GM18519 (cell line): Measurements from ENCODE around the gene KDM4B.

Source experiments
- ATAC-seq: cut with Tn5 transposase; IDR thresholded peaks from one replicate; pipeline ENCODE4 v1.9.1; 2021; ENCODE audit warnings: mild to moderate bottlenecking, moderate library complexity; ENCODE audit not compliant: unreplicated experiment, low FRiP score

Gene KDM4B

DNA sequence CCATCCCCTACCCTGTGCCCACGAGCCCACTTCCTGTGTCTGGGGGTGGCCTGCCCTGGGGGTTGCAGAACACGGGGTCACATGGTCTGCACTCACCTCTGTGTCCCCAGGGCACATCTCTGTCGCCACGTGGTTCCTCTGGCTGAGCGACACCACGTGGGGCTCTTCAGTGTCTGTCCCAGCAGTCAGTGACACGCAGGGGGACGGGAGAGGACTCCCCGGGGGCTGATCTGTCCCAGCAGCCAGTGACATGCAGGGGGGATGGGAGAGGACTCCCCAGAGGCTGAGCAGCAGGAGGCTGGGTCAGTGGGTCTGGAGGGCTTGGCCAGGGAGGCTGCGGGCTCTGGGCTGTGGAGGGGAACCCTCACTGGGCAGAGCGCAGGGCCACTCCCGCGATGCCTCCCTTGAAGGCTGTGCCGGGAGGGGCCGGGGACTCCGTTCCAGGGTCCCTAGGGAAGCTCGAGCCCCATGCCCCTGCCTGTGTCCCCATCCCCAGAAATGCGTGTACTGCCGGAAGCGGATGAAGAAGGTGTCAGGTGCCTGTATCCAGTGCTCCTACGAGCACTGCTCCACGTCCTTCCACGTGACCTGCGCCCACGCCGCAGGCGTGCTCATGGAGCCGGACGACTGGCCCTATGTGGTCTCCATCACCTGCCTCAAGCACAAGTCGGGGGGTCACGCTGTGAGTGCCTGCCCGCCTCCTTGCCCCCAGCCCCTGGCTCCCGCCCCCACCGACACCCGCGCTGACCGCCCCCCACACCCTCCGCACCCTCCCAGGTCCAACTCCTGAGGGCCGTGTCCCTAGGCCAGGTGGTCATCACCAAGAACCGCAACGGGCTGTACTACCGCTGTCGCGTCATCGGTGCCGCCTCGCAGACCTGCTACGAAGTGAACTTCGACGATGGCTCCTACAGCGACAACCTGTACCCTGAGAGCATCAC, 174.8 kb downstream of the KDM4B start:
- ATAC-seq = no peak

DNA sequence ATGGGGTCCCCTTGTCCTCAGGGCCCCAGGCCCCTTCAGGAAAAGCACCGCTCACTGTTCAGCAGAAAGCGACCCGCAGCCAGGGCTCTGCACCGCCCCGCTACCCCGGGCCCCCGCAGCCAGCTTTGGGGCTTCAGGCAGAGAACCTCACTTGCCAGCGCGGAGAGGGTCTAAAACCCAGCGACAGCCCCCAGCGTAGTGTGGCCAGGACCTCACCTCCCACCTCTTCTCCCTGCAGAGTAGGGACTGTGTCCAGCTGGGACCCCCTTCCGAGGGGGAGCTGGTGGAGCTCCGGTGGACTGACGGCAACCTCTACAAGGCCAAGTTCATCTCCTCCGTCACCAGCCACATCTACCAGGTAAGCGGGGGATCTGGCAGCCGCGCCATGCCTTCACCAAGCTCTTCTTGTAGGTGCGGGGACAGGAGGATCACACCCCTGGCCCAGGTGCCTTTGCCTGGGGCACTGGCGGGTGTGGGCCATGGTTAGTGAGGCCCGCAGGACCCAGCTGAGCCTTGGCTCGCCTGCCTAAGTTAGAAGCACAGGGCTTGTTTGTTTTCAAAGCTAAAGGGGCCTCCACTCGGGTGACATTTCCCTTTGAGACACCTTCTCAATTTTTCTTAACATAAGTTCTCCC, 175.7 kb downstream of the KDM4B start:
- no peak for ATAC-seq

DNA sequence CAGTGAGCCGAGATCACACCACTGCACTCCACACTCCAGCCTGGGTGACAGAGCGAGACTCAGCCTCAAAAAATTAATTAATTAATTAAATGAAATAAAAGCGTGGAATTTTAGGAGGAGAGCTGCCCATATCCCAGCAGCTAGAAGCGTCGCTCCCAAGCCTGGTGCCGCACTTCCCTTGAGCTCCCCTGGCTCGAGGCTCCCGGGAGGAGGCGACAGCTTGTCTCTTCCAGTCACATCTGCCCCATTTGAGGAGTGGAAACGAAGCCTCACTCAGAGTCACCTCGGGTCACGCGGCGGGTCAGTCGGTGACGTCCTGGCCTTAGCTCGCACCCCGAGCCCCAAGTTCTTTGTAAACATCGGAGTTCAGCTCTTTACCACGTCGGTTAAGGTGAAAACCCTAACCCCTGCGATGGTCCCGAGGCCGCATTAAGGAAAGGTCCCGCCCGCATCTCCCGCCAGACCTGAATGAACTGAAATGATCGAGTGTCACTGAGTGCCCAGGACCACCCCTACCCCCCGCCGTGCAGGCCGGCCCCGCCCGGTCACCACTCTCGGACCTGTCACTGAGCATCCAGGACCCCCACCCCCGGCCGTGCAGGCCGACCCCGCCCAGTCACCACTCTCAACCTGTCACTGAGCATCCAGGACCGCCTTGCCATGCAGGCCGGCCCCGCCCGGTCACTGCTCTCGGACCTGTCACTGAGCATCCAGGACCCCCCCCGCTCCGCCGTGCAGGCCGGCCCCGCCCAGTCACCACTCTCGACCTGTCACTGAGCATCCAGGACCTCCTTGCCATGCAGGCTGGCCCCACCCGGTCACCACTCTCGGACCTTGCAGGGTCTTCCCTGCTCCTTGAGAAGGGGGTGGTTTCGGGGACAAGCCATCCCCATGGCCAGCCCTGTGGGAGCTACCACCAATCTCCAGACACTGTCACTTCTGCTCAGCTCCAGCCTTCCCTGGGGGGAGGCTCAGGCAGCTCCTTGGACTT, 176.9 kb downstream of the KDM4B start:
- no peak for ATAC-seq

DNA sequence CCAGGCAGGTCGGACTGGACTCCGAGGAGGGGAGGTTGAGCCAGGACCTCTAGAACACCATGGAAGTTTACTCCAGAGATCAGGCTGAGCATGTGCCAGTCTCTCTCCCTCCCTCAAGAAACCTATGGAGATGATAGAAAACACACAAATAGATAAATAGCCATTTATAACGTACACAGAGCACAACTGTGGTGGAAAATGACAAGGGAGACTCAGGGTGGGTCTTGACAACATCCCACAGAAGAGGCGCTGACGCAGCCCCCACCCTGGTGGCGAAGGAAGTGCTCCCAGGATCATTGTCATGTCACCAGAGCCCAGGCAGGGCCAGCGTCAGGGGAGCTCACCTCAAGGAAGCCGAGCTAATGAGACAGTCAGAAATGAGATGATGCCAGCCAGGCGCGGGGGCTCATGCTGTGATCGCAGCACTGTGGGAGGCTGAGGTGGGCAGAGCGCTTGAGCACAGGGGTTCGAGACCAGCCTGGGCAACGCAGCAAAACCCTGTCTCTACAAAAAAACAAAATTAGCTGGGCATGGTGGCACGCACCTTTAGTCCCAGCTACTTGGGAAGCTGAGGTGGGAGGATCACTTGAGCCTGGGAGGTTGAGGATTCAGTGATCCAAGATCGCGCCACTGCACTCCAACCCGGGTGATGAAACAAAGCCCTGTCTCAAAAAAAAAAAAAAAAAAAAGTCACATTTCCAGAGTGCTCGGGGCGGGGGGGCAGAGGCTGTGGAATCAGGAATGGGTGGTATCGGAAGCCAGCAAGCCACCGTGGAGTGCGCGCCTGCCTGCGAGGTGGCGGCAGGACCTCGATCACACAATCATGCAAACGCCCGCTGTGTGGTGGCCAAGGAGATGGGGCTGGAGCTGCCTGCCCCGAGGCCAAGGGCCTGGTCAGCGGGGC, 178.4 kb downstream of the KDM4B start:
- ATAC-seq = no peak

DNA sequence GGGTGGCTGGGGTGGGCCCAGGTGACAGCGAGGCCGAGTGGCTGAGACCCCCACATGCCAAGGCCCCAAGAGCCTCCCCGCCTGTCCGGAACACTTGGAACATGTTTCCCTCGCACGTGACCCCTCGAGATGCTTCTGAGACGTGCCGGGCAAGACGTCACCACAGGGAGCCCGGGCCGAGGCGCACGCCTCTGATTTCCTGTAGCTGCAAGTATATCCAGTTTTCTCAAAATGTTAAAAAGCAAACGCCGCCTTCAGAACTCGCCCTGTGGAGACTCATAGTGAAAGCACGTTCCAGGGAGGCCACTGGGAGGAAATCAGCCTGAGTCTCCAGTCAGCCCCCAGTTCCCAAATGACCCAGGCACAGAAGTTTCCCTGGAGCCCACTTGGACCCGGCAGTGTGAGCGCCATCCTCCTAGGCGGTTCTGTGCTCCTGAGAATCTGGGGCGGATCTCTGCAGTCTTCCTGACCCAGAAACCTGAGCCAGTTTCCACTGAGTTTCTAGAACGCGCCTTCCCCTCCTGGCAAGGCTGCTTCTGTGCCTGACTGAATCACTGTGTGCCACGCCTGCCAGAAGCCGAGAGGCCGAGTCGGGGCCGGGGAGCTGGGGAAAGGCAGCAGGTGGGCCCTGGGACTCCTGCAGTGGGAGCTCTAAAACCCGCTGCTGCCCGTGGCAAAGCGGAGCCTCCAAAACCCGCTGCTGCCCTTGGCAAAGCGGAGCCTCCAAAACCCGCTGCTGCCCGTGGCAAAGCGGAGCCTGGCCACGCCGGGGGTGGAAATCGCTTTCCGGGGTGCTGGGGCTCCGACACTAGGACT, 179.3 kb downstream of the KDM4B start:
- no peak for ATAC-seq

DNA sequence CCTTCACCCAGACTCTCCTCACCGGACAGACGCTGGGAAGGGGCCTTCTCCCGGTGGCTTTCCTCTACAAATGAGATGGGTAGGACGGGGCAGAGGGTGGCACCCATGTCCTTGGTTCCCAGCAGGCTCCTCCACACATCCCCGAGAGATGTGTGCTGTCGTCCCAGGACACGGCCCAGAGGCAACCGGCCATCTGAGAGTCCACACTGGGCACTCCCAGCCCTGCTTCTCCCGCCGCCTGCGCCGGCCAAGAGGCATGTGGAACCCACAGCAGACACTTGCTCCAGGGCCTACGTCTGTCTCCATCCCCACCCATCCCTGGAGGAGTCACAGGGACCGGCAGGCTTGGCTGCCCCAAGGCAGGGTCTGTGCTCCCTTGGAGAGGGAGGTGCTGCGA, 179.9 kb downstream of the KDM4B start:
- ATAC-seq = no peak

DNA sequence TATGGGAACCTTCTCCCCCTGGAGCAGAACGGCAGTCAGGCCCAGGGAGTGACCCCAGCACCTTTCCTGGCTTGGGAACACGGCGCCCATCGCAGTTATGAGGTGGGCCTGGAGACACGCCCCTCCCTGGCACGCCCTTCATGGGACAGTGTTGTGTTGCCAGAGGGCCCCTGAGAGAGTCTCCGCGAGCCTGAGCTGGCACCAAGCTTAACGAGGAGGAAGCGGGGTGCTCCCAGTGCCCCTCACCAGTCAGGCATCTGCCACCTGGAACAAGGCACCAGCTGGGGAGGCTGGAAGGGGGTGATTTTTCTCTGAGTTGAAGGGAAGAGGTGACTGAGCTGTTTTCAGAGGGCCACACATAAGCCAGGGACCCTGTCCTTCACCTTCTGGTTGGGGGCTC, 180.6 kb downstream of the KDM4B start:
- ATAC-seq = no peak

DNA sequence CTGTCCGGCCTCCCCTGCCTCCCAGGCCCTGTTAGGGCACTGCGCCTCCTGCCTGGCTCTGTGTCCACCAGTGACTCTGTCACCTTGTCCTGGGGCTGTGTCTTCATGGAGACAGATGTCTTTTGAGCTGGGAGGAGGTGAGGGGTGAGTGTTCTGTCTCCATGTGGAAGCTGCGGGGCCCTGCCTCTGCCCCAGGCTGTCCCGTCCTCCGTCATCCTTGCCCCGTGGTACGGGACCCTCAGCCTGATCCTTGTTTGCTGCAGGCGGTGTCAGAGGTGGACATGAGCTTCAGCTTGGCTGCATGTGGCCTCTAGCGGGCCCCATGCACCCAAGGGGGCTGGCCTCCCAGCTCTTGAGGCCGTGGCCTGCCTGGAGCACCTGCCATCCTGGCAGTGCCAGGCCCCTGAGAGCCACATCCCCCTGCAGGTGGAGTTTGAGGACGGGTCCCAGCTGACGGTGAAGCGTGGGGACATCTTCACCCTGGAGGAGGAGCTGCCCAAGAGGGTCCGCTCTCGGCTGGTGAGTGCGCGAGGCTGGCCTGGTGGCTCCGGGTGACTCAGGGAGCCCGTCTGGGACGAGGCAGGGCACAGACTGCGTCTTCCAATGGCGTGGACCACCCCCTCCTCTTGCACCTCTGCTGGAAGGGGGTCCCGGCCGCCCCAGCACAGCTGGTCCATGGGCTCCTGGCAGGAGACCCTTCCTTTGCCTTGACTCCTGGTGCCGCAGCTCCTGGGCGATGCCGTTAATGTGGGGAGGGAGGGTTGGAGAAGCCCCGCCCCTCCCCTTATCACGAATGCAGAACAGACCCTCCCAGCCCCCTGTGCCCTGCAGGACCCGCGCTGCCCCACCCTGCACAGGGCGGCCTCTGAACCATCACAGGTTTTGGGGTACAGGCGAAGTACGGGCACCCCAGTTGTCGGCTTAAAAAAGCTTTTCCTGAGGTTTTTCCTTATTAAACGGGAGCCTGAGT, 181.3 kb downstream of the KDM4B start:
- no peak for ATAC-seq

DNA sequence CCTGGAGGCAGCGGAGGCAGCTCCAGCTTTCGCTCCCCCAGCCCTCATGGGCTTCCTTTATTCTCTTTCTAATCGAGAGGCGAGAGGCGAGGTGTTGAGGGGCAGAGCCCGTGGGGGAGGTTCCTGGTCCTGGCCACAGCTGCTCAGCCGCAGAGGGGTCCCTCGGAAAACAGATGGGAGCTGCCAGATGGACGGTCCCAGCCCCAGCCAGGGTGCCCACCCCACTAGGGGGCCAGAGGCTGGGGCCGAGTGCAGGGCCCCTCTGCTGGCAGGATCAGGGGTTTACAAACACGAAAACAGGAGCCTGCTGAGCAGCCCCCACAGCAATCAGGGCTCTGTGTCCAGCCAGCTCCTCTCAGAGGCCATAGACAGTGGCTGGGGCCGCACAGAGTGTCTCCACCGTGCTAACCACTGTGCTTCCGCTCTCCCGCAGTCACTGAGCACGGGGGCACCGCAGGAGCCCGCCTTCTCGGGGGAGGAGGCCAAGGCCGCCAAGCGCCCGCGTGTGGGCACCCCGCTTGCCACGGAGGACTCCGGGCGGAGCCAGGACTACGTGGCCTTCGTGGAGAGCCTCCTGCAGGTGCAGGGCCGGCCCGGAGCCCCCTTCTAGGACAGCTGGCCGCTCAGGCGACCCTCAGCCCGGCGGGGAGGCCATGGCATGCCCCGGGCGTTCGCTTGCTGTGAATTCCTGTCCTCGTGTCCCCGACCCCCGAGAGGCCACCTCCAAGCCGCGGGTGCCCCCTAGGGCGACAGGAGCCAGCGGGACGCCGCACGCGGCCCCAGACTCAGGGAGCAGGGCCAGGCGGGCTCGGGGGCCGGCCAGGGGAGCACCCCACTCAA, 182.2 kb downstream of the KDM4B start:
- ATAC-seq = no peak

DNA sequence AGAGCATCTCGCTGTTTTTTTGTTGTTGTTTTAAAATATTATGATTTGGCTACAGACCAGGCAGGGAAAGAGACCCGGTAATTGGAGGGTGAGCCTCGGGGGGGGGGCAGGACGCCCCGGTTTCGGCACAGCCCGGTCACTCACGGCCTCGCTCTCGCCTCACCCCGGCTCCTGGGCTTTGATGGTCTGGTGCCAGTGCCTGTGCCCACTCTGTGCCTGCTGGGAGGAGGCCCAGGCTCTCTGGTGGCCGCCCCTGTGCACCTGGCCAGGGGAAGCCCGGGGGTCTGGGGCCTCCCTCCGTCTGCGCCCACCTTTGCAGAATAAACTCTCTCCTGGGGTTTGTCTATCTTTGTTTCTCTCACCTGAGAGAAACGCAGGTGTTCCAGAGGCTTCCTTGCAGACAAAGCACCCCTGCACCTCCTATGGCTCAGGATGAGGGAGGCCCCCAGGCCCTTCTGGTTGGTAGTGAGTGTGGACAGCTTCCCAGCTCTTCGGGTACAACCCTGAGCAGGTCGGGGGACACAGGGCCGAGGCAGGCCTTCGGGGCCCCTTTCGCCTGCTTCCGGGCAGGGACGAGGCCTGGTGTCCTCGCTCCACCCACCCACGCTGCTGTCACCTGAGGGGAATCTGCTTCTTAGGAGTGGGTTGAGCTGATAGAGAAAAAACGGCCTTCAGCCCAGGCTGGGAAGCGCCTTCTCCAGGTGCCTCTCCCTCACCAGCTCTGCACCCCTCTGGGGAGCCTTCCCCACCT, 183.3 kb downstream of the KDM4B start:
- no peak for ATAC-seq

DNA sequence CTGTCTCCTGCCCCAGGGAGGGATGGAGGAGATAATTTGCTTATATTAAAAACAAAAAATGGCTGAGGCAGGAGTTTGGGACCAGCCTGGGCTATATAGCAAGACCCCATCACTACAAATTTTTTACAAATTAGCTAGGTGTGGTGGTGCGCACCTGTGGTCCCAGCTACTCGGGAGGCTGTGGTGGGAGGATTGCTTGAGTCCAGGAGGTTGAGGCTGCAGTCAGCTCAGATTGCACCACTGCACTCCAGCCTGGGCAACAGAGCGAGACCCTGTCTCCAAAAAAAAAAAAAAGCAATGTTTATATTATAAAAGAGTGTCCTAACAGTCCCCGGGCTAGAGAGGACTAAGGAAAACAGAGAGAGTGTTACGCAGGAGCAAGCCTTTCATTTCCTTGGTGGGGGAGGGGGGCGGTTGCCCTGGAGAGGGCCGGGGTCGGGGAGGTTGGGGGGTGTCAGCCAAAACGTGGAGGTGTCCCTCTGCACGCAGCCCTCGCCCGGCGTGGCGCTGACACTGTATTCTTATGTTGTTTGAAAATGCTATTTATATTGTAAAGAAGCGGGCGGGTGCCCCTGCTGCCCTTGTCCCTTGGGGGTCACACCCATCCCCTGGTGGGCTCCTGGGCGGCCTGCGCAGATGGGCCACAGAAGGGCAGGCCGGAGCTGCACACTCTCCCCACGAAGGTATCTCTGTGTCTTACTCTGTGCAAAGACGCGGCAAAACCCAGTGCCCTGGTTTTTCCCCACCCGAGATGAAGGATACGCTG, 184.0 kb downstream of the KDM4B start:
- no peak for ATAC-seq

DNA sequence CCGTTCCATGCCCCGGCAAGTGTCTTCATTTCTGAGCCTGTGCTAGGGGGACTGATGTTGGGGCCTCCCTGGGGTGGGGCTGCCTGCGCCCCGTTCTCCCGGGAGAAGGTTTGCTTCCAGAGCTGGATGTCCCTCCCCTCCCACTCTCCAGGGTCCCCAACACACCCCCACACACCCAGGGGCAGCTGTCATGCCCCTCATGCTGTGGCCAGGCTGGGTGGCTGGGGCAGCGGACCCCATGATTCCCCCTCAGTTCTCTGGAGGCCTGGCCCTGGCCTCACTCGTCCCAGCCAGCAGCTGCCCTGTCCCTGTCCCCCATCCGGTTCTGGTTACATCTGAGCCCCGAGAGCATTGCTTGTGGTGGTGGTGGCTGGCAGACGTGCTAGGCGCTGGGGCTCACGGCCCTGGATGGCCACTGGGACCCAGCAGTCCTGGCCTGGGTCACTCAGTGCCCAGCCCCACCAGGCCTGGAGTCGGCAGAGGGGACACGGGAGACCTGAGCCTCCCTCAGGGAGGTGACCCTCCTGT, 184.8 kb downstream of the KDM4B start:
- no peak for ATAC-seq

DNA sequence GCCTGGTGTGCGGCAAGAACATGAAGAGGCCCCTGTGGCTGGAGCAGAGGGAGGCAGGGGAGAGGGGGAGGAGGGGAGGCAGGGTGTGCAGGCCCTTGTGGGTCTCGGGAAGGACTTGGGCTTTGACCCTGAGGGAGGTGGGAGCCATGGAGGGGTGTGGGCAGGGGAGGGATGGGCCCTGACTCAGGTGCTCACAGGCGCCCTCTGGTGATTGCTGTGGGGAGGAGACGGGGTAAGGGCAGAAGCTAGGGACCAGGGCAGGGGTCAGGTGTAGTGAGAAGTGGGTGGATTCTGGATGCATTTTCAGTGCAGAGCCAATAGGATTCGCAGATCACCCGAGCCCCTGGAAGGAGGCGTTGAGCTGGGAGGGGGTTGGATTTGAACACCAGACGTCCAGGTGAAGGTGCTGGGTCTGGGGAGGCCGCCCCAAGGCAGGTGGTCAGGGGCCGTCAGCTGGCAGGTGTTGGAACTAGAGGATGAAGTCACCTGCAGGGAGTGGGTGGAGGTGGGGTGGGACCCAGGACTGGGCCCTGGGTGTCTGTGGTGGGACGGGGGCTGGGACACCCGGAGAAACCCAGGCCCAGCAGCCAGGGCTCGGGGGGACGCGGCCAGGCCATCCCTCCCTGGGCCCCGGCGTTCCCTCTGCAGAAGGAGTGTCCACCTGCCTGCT, 185.4 kb downstream of the KDM4B start:
- no peak for ATAC-seq

DNA sequence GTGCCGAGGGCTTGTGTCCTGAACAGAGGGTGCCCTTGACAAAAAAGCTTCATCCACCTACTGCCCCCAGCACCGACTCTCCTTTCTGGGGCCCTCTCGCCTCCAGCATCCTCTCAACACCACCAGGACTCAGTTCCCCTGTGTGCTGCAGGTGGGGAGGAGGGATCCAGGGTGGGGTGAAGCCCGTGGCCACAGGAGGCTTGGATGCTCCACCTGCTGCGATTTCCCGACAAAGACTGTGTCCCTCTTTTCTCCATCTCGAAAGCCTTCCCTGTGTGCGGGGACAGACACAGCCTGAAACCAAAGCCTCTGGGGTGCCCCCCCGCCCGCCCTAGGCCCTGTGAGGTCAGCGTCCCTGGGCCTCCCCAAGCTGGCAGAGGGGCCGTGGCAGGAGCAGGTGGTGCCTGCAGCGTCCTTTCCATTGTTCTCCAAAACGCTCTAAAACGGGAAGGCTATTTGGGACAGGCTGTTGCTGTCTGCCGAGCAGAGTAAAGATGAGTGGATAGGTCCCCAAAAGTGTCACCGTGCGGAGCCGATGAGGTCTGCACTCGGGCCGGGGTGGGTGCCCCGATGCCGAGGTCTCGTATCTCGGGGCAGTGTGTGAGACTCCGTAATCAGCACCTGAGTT, 186.0 kb downstream of the KDM4B start:
- ATAC-seq = no peak
